Activated naive CD8-positive, alpha-beta T cell treated with anti-CD3 and anti-CD28 coated beads, Interleukin-2, amount 50 U/mL, for 24 hours (primary cell): Measurements from ENCODE around the gene SPG21.
"Not testable (repeated sequence)": the region's sequence is repeated elsewhere in the genome, so short reads cannot be mapped to it uniquely, and the experiment has no call there.

Experiments
- ATAC-seq: fragments of 150-1000 bp; cut with Tn5 transposase; one replicate; pipeline ENCODE4 v1.10.0; 2021
- DNase-seq: peaks from one replicate; pipeline ENCODE4 v3.0.0; 2021
- H3K27ac Mint-ChIP-seq: one replicate; pipeline ENCODE4 v1.8.0; 2021; ENCODE audit warnings: mild to moderate bottlenecking, mixed read lengths
- H3K27me3 Mint-ChIP-seq: one replicate; pipeline ENCODE4 v1.8.0; 2021; ENCODE audit warnings: mixed read lengths
- H3K36me3 Mint-ChIP-seq: one replicate; pipeline ENCODE4 v1.8.0; 2021; ENCODE audit warnings: low read depth, mixed read lengths
- H3K4me1 Mint-ChIP-seq: one replicate; pipeline ENCODE4 v1.8.0; 2021; ENCODE audit warnings: mixed read lengths
- H3K4me3 Mint-ChIP-seq: one replicate; pipeline ENCODE4 v1.8.0; 2021; ENCODE audit warnings: mild to moderate bottlenecking, moderate library complexity, mixed read lengths
- H3K9me3 Mint-ChIP-seq: one replicate; pipeline ENCODE4 v1.8.0; 2021; ENCODE audit warnings: mixed read lengths

The SPG21 gene

DNA sequence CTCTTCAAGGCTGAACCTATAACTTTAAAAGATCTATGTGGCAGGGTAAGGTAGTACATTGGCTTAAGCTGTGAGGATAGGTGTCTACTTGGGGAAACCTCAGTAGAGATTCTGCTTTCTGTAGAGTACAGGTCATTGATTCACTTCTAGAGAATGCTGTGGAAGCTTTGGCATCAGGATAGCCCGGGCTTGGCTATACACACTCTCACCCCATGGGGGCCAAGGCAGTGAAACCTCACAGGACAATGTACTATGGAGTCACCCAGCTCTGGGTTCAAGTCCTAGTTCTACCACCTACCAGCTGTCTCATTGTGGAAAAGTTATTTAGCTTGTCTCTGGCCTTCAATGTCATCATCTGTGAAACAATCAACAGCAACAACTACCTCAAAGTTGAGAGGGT lies 30.7 kb upstream of the SPG21 start:
- no peak for ATAC-seq

DNA sequence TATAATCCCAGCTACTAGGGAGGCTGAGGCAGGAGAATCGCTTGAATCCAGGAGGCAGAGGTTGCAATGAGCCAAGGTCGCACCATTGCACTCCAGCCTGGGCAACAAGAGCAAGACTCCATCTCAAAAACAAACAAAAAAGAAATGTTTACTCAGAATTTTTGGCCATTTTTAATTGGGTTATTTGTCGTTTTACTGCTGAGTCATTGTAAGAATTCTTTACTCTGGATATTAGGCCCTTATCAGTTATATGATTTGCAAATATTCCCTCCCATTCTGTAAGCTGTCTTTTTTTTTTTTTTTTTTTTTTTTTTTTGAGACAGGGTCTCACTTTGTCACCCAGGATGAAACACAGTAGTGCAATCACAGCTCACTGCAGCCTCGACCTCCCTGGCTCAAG lies 21.5 kb upstream of the SPG21 start:
- H3K36me3 Mint-ChIP-seq = peaks cover 36% of the 10 kb centered on the region
- not testable (repeated sequence) for H3K9me3 Mint-ChIP-seq, ATAC-seq, H3K27me3 Mint-ChIP-seq, H3K4me1 Mint-ChIP-seq, DNase-seq, H3K4me3 Mint-ChIP-seq, H3K27ac Mint-ChIP-seq

More for the DNA sequence above, 30.7 kb upstream of the SPG21 start:
- Mint-ChIP-seq H3K4me3 (no peak overlapping the region), H3K36me3 (peaks cover 45% of the 10 kb centered on the region), H3K27ac (no peak overlapping the region), H3K27me3 (no peaks in the 10 kb centered on the region), H3K9me3 (no peaks in the 10 kb centered on the region), H3K4me1 (peaks cover 1% of the 10 kb centered on the region)
- no peak for DNase-seq

- H3K9me3 Mint-ChIP-seq = no peaks in the 10 kb centered on the region
- no peak overlapping the region for H3K4me3 Mint-ChIP-seq
- peaks cover 18% of the 10 kb centered on the region for H3K36me3 Mint-ChIP-seq
- H3K27me3 Mint-ChIP-seq = no peaks in the 10 kb centered on the region
- H3K4me1 Mint-ChIP-seq = no peaks in the 10 kb centered on the region
- DNase-seq (no peak), ATAC-seq (no peak)
- H3K27ac Mint-ChIP-seq = no peak overlapping the region
Measured at GRCh38 chr15:65008983-65009382, 19.3 kb upstream of the SPG21 start.

DNA sequence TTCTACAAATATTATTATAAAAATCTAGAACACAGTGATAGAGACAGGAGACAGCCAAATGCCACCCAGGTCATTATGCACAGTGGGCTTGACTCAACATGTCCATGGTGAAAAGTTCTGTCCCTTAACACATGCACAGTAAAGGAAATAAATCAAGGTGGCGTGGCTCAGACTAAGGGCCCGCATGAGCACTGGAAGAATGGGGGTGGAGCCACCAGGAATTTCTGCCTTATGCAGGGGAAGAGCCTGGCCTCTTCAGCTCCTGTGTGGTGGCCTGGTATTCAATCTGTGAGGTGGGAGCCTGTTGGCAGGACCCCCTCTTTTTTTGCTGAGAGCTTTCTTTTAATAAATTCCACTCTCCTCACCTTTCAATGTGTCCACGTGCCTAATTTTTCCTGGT lies 17.2 kb upstream of the SPG21 start:
- H3K9me3 Mint-ChIP-seq = no peaks in the 10 kb centered on the region
- no peaks in the 10 kb centered on the region for H3K27me3 Mint-ChIP-seq
- H3K36me3 Mint-ChIP-seq = peaks cover 8% of the 10 kb centered on the region
- no peaks in the 10 kb centered on the region for H3K4me1 Mint-ChIP-seq
- ATAC-seq (no peak), DNase-seq (no peak)
- H3K27ac Mint-ChIP-seq = no peak overlapping the region
- H3K4me3 Mint-ChIP-seq = no peak overlapping the region

DNA sequence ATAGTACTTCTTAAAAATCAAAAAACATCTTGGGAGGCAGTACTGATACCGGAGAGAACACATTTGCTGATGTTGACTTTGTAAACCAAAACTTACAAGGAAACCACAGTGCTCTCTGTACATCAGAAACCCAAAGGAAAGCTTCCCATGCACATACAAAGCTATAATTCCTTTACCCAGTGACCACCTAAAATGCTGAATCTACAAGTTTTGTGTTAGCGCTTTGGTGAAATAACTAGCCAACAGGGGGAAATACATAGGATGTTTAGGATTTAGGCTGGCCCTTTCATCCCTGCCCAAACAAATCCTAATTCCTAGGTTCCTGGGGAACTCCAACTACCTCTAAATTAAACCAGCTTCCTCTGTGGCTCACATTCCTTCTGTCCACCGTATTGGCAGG lies 15.3 kb upstream of the SPG21 start:
- H3K27me3 Mint-ChIP-seq = no peaks in the 10 kb centered on the region
- H3K9me3 Mint-ChIP-seq = no peaks in the 10 kb centered on the region
- no peaks in the 10 kb centered on the region for H3K4me1 Mint-ChIP-seq
- DNase-seq (no peak), ATAC-seq (no peak)
- no peak overlapping the region for H3K4me3 Mint-ChIP-seq
- peaks cover 8% of the 10 kb centered on the region for H3K36me3 Mint-ChIP-seq
- H3K27ac Mint-ChIP-seq = no peak overlapping the region

DNA sequence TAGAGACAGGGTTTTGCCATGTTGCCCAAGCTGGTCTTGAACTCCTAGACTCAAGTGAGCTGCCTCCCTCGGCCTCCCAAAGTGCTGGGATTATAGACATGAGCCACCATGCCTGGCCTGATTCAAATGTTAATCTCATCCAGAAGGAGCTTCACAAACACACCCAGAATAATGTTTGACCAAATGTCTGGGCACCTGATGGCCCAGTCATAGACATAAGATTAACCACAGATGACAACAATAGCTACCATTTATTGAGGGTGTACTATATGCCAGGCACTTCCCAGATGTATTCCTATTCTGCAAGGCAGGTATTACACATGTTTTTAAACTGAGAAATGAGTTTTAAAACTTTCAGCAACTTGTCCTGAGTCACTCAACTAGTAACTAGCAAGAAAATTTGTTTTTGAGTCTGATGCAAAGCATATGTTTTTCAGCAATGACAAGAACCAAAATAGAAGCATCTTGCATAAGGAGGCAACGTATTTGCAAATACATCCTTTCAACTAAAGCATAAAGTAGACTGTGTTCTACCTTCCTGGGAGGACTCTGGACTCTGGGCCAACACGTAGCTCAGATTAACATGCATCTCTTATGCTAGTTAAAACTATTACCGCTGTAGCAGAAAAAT lies 8.1 kb upstream of the SPG21 start:
- peaks cover 3% of the 10 kb centered on the region for H3K36me3 Mint-ChIP-seq
- peaks cover 4% of the 10 kb centered on the region for H3K4me1 Mint-ChIP-seq
- DNase-seq (no peak), ATAC-seq (no peak)
- no peak overlapping the region for H3K4me3 Mint-ChIP-seq
- no peaks in the 10 kb centered on the region for H3K27me3 Mint-ChIP-seq
- H3K9me3 Mint-ChIP-seq = no peaks in the 10 kb centered on the region
- no peak overlapping the region for H3K27ac Mint-ChIP-seq

- ATAC-seq (no peak), DNase-seq (no peak)
- no peaks in the 10 kb centered on the region for H3K36me3 Mint-ChIP-seq
- H3K27me3 Mint-ChIP-seq = no peaks in the 10 kb centered on the region
- no peaks in the 10 kb centered on the region for H3K9me3 Mint-ChIP-seq
- no peak overlapping the region for H3K4me3 Mint-ChIP-seq
- peaks cover 5% of the 10 kb centered on the region for H3K4me1 Mint-ChIP-seq
- H3K27ac Mint-ChIP-seq = no peak overlapping the region
Measured at GRCh38 chr15:64997066-64997465, 7.4 kb upstream of the SPG21 start.

GRCh38 chr15:64993290-64993689 lies 3.6 kb upstream of the SPG21 start:
- no peaks in the 10 kb centered on the region for H3K27me3 Mint-ChIP-seq
- H3K4me1 Mint-ChIP-seq = peaks cover 23% of the 10 kb centered on the region
- H3K36me3 Mint-ChIP-seq = no peaks in the 10 kb centered on the region
- no peak overlapping the region for H3K4me3 Mint-ChIP-seq
- H3K27ac Mint-ChIP-seq = no peak overlapping the region
- DNase-seq = no peak
- no peaks in the 10 kb centered on the region for H3K9me3 Mint-ChIP-seq
- no peak for ATAC-seq

DNA sequence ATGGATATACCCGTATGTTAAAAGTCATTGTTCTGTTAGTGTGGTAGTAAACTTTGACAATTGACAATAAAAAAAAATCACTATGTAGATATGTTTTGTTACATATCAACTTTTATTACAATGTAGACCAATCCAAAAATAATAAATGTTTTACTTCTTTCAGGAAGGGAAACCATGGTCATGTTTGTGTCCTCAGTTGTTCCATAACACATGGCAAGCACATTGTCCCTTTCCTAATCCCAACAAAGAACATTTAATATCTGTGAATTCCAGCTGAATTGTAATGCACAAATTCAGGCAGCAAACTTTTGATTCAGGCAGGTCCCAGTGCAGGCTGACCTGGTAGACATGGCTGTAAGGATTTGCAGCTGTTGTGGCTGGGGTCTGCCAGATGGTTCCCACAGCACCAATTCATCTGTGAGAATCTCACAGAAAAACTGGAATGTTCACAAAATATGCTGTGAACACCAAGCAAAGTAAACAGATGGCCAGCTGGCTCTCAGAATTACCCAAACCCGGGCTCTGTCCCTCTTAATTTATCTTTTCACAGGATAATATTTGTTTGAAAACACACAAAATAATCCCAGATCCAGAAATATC lies 1.9 kb upstream of the SPG21 start:
- no peaks in the 10 kb centered on the region for H3K9me3 Mint-ChIP-seq
- H3K27me3 Mint-ChIP-seq = no peaks in the 10 kb centered on the region
- no peak for ATAC-seq
- H3K4me1 Mint-ChIP-seq = peaks cover 39% of the 10 kb centered on the region
- no peak overlapping the region for H3K4me3 Mint-ChIP-seq
- H3K27ac Mint-ChIP-seq = no peak overlapping the region
- DNase-seq = no peak
- peaks cover 10% of the 10 kb centered on the region for H3K36me3 Mint-ChIP-seq

DNA sequence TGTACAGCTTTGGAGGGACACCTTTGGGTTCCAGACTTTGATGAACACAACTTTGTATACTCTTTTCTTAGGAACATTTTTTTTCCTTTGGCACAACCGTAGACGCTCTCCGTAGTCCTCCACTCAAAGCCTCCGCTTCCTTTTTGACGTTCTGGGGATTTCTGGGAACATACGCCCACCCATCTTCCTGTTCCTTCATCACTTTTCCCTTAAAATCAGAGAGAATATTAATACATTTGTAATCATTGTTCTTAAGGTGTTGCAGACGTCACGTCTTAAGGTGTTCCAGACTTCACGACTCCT lies 405 bp upstream of the SPG21 start:
- peaks cover 17% of the 10 kb centered on the region for H3K36me3 Mint-ChIP-seq
- DNase-seq (no peak), ATAC-seq (no peak)
- H3K4me3 Mint-ChIP-seq = peak overlapping the region; percentile 100
- H3K27me3 Mint-ChIP-seq = no peaks in the 10 kb centered on the region
- peaks cover 46% of the 10 kb centered on the region for H3K4me1 Mint-ChIP-seq
- no peaks in the 10 kb centered on the region for H3K9me3 Mint-ChIP-seq
- peak overlapping the region; percentile 86 for H3K27ac Mint-ChIP-seq

DNA sequence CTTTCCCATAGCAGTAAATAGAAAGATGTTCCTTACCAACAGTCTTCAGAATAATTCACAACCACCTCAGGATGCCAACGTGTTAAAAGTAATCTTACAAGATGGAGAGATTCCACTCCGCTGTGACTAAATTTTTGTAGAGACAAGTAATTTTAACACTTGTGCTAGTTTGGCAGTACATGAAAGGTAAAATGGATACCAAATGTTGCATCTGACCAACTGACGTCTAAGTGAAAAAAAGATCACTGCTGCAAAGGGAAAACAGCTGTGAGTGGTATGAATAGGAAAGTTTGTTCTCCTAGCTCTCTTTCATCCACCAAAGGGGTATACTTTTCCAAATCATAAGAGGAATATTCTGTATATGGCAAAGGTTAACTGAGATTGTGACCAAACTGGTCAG lies 2.6 kb downstream of the SPG21 start:
- no peak overlapping the region for H3K27ac Mint-ChIP-seq
- DNase-seq (no peak), ATAC-seq (no peak)
- H3K36me3 Mint-ChIP-seq = peaks cover 28% of the 10 kb centered on the region
- peaks cover 54% of the 10 kb centered on the region for H3K4me1 Mint-ChIP-seq
- no peaks in the 10 kb centered on the region for H3K9me3 Mint-ChIP-seq
- no peaks in the 10 kb centered on the region for H3K27me3 Mint-ChIP-seq
- peak overlapping the region; percentile 13 for H3K4me3 Mint-ChIP-seq

GRCh38 chr15:64985366-64986033 lies 4.2 kb downstream of the SPG21 start:
- H3K9me3 Mint-ChIP-seq = no peaks in the 10 kb centered on the region
- DNase-seq = no peak
- no peak for ATAC-seq
- H3K27ac Mint-ChIP-seq = peak overlapping the region; percentile 60
- H3K36me3 Mint-ChIP-seq = peaks cover 31% of the 10 kb centered on the region
- H3K4me1 Mint-ChIP-seq = peaks cover 49% of the 10 kb centered on the region
- H3K27me3 Mint-ChIP-seq = no peaks in the 10 kb centered on the region
- H3K4me3 Mint-ChIP-seq = no peak overlapping the region

- no peak for ATAC-seq
- peaks cover 29% of the 10 kb centered on the region for H3K4me1 Mint-ChIP-seq
- no peak overlapping the region for H3K4me3 Mint-ChIP-seq
- DNase-seq = no peak
- H3K9me3 Mint-ChIP-seq = no peaks in the 10 kb centered on the region
- peaks cover 41% of the 10 kb centered on the region for H3K36me3 Mint-ChIP-seq
- no peaks in the 10 kb centered on the region for H3K27me3 Mint-ChIP-seq
- H3K27ac Mint-ChIP-seq = no peak overlapping the region
Measured at GRCh38 chr15:64982472-64982871, 7.2 kb downstream of the SPG21 start.

DNA sequence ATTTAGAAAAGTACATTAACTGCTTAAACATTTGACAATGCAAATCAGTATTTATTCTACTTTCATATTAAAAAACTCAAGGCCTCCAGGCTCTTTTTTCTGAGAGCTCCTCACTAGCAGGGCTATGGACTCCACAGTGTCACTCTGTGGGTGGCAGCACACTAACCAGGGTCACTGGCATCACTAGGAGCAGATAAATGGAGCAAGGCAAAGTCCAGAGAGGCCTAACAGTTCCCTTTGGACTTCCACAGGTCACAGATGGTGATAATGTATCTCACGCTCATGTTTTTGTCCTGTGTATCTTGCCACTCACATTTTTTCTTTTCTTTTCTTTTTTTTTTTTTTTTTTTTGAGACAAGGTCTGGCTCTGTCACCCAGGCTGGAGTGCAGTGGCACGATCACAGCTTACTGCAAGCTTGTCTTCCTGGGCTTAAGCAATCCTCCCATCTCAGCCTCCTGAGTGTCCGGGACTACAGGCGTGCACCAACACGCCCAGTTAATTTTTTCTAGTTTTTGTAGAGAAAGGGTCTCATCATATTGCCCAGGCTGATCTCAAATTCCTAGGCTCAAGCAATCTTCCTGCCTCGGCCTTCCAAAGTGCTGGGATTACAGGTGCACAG lies 7.8 kb downstream of the SPG21 start:
- no peak for DNase-seq
- peaks cover 39% of the 10 kb centered on the region for H3K36me3 Mint-ChIP-seq
- H3K9me3 Mint-ChIP-seq = no peaks in the 10 kb centered on the region
- peaks cover 23% of the 10 kb centered on the region for H3K4me1 Mint-ChIP-seq
- H3K27me3 Mint-ChIP-seq = no peaks in the 10 kb centered on the region
- no peak overlapping the region for H3K27ac Mint-ChIP-seq
- ATAC-seq = no peak
- no peak overlapping the region for H3K4me3 Mint-ChIP-seq

DNA sequence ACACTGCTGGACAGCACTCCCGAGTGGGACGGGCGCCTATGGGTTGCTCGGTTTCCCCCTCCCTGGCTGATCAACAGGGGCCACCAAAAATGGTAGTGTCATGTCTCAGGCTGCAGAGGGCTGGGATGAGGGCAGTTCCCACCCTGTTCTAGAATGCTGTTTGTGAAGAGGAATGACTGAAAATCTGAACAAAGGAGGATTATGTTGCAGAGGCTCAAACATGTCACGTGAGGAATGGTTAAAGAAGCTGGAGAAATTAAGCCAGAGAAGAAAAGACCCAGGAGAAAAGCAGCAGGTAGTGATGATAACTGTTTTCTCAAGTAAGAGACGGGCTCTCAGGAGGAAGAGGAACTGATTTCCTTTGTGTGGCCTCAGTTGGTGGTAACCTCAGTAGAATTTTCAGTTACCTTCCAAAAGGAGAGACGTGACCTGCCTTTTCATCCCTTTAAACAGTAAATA lies 10.4 kb downstream of the SPG21 start:
- Mint-ChIP-seq H3K27me3 (no peaks in the 10 kb centered on the region), H3K27ac (no peak overlapping the region), H3K4me3 (no peak overlapping the region), H3K4me1 (peaks cover 11% of the 10 kb centered on the region), H3K36me3 (peaks cover 38% of the 10 kb centered on the region), H3K9me3 (no peaks in the 10 kb centered on the region)
- ATAC-seq (no peak), DNase-seq (no peak)
